GM19468 (cell line): ENCODE data around the gene PLEKHN1.
"Not testable (repeated sequence)": the region's sequence is repeated elsewhere in the genome, so short reads cannot be mapped to it uniquely, and the experiment has no call there.

Experiments
- ATAC-seq: cut with Tn5 transposase; IDR thresholded peaks from one replicate; pipeline ENCODE4 v1.9.1; 2021; ENCODE audit warnings: mild to moderate bottlenecking, moderate library complexity, moderate number of reproducible peaks; ENCODE audit not compliant: unreplicated experiment; ENCODE audit errors: extremely low read depth

The PLEKHN1 gene

GRCh38 chr1:941015-941587 lies 25.2 kb upstream of the PLEKHN1 start:
- no peak for ATAC-seq

GRCh38 chr1:941588-942383 lies 24.5 kb upstream of the PLEKHN1 start:
- no peak for ATAC-seq

- ATAC-seq, result no peak
These were observed 23.9 kb upstream of the PLEKHN1 start for GRCh38 chr1:942411-942821.

- no peak for ATAC-seq
These were observed 23.3 kb upstream of the PLEKHN1 start for GRCh38 chr1:942864-943533.

- no peak for ATAC-seq
These were observed 22.5 kb upstream of the PLEKHN1 start for GRCh38 chr1:943545-944340.

- ATAC-seq, result no peak
These were observed 21.6 kb upstream of the PLEKHN1 start for GRCh38 chr1:944341-945325.

- ATAC-seq, result no peak
These were observed 20.4 kb upstream of the PLEKHN1 start for GRCh38 chr1:945688-946556.

- ATAC-seq, result not testable (repeated sequence)
These were observed 19.5 kb upstream of the PLEKHN1 start for GRCh38 chr1:946811-947210.

GRCh38 chr1:947958-948357 lies 18.3 kb upstream of the PLEKHN1 start:
- no peak for ATAC-seq

- no peak for ATAC-seq
These were observed 16.0 kb upstream of the PLEKHN1 start for GRCh38 chr1:950268-950667.

GRCh38 chr1:950881-951280 lies 15.4 kb upstream of the PLEKHN1 start:
- no peak for ATAC-seq

- ATAC-seq, result no peak
These were observed 14.9 kb upstream of the PLEKHN1 start for GRCh38 chr1:951364-951763.

- no peak for ATAC-seq
These were observed 14.1 kb upstream of the PLEKHN1 start for GRCh38 chr1:952201-952600.

- ATAC-seq, result no peak
These were observed 13.7 kb upstream of the PLEKHN1 start for GRCh38 chr1:952603-953002.

- ATAC-seq, result no peak
These were observed 12.6 kb upstream of the PLEKHN1 start for GRCh38 chr1:953524-954320.

GRCh38 chr1:954927-955326 lies 11.4 kb upstream of the PLEKHN1 start:
- no peak for ATAC-seq

GRCh38 chr1:955474-955873 lies 10.8 kb upstream of the PLEKHN1 start:
- no peak for ATAC-seq

GRCh38 chr1:956636-957035 lies 9.6 kb upstream of the PLEKHN1 start:
- no peak for ATAC-seq
